ENCODE data around the gene ZNF622. TPM values are rescaled to one million over a fixed set of nuclear protein-coding genes. Genes with fewer than 3 reads are reported as not detected.

The ZNF622 gene
- total RNA-seq, 1 experiment from 2014 or later, result 25.2 TPM

DNA sequence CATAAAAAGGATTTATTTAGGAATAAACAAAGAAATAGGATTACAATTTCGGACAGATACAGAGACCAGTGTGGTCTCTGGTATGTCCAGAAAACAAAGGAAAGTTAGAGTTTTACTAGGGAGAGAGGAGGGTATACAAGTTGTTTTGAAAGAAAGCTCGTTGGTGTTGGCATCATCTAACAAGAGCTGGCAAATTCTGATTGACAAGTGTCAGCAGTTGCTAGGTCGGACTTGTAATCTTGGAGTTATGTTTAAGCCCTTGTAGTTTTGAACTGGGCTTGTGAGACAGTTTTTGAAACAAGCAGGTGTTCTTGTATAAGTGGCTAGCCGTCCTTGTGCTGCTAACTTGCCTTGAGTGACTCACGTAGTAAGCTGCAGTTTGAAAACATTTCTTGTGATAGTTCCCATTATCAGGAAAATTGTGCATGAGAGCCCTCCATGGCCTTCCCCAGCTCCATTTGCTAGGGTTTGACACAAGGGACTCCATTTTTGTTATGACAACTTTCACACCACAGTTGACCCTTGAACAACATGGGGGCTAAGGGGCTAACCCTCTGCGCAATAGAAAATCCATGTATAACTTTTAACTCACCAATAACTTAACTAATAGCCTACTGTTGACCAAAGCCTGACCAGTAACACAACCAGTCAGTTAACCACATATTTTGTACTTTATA is 48.1 kb downstream of the ZNF622 start:
- H3K4me1 ChIP-seq (ENCODE audit: control insufficient read depth in 1 of 2, insufficient read depth in 2 of 2, low read length in 2 of 2), result no peaks in the 10 kb centered on the region
- no peaks in the 10 kb centered on the region for H3K79me2 ChIP-seq (ENCODE audit: insufficient read depth, low read length)
- no peak overlapping the region for H3K27ac ChIP-seq (ENCODE audit: low read depth, low read length)
- no peak for TF ChIP-seq ZFX (IDR thresholded peaks at IDR 0.05)
- no peak for TF ChIP-seq ELF1 (IDR thresholded peaks at IDR 0.05; ENCODE audit: borderline replicate concordance, low read depth)
- no peak for TF ChIP-seq FOSL1 (IDR thresholded peaks at IDR 0.05; ENCODE audit: low read depth)
- no peak for TF ChIP-seq ZNF274 (IDR thresholded peaks at IDR 0.05; ENCODE audit: low read depth, low read length)
- TF ChIP-seq EGR1 (IDR thresholded peaks at IDR 0.05; ENCODE audit: low read depth), result no peak
- TF ChIP-seq SRF (IDR thresholded peaks at IDR 0.05; ENCODE audit: low read depth), result no peak
- no peak for TF ChIP-seq YY1 (IDR thresholded peaks at IDR 0.05; ENCODE audit: extremely low read depth, insufficient replicate concordance, low read depth, low read length)
- TF ChIP-seq MAX (IDR thresholded peaks at IDR 0.05), result no peak
- TF ChIP-seq POLR2A (IDR thresholded peaks at IDR 0.05; ENCODE audit: borderline replicate concordance, extremely low read depth, insufficient read depth, insufficient read length), result no peak
- TF ChIP-seq REST (IDR thresholded peaks at IDR 0.05; ENCODE audit: low read depth), result no peak
- no peak for TF ChIP-seq TCF7L2 (IDR thresholded peaks at IDR 0.05; ENCODE audit: borderline replicate concordance, extremely low read depth, insufficient read depth, insufficient read length)
- TF ChIP-seq RAD21 (IDR thresholded peaks at IDR 0.05; ENCODE audit: low read depth), result no peak
- no peak for TF ChIP-seq EZH2 (IDR thresholded peaks at IDR 0.05)
- TF ChIP-seq, protein P1, sequence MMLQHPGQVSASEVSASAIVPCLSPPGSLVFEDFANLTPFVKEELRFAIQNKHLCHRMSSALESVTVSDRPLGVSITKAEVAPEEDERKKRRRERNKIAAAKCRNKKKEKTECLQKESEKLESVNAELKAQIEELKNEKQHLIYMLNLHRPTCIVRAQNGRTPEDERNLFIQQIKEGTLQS (IDR thresholded peaks at IDR 0.05), result no peak
- no peak for TF ChIP-seq POLR2AphosphoS5 (IDR thresholded peaks at IDR 0.05; ENCODE audit: low read depth, low read length)
- no peak for TF ChIP-seq EZH2phosphoT487 (IDR thresholded peaks at IDR 0.05; ENCODE audit: borderline replicate concordance)
- no peak for TF ChIP-seq SIN3A (IDR thresholded peaks at IDR 0.05; ENCODE audit: low read depth)
- TF ChIP-seq, protein P2, sequence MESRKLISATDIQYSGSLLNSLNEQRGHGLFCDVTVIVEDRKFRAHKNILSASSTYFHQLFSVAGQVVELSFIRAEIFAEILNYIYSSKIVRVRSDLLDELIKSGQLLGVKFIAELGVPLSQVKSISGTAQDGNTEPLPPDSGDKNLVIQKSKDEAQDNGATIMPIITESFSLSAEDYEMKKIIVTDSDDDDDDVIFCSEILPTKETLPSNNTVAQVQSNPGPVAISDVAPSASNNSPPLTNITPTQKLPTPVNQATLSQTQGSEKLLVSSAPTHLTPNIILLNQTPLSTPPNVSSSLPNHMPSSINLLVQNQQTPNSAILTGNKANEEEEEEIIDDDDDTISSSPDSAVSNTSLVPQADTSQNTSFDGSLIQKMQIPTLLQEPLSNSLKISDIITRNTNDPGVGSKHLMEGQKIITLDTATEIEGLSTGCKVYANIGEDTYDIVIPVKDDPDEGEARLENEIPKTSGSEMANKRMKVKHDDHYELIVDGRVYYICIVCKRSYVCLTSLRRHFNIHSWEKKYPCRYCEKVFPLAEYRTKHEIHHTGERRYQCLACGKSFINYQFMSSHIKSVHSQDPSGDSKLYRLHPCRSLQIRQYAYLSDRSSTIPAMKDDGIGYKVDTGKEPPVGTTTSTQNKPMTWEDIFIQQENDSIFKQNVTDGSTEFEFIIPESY (IDR thresholded peaks at IDR 0.05; ENCODE audit: extremely low read depth, insufficient replicate concordance, low read length), result no peak
- no peak for TF ChIP-seq CTCF (IDR thresholded peaks at IDR 0.05 in 2 of 3, conservative IDR thresholded peaks at IDR 0.05 in 1 of 3; ENCODE audit: borderline replicate concordance in 1 of 3, insufficient read depth in 1 of 3, low read depth in 2 of 3, low read length in 2 of 3)
- TF ChIP-seq CEBPB (IDR thresholded peaks at IDR 0.05; ENCODE audit: low read depth), result no peak
- H3K4me2 ChIP-seq (ENCODE audit: low read length), result no peak overlapping the region
- no peaks in the 10 kb centered on the region for H3K9me2 ChIP-seq (ENCODE audit: insufficient read depth)
- H3K9ac ChIP-seq (ENCODE audit: low read length), result no peak overlapping the region
- ChIA-PET RAD21 (ENCODE audit: low non-redundant PET in 1 of 2, low total read pairs in 2 of 2, uncharacterized antibody in 2 of 2, unreplicated experiment in 2 of 2) (no interaction called here), CTCF (no interaction called here), POLR2A (no interaction called here)
- H3K4me3 ChIP-seq (replicated peaks in 1 of 2; ENCODE audit: low read depth in 1 of 2, low read length in 2 of 2), result no peak overlapping the region
- DNase-seq (ENCODE audit: low read depth, low spot score) (no peak), ATAC-seq (no peak)
- no peaks in the 10 kb centered on the region; the same call in 1 of the 2 replicates for H4K20me1 ChIP-seq (ENCODE audit: insufficient read depth)
- no TSS peak for BruUV-seq (replicated peaks)
- H3K36me3 ChIP-seq (ENCODE audit: control insufficient read depth in 1 of 2, insufficient read depth in 2 of 2, low read length in 2 of 2), result no peaks in the 10 kb centered on the region
- H2AFZ ChIP-seq (ENCODE audit: low read depth, low read length, poor library complexity, severe bottlenecking), result no peak overlapping the region
- no peaks in the 10 kb centered on the region for H3K27me3 ChIP-seq (ENCODE audit: insufficient read depth, low read length)
- H3K9me3 ChIP-seq (ENCODE audit: control insufficient read depth in 1 of 2, insufficient read depth in 1 of 2, low read depth in 1 of 2, low read length in 2 of 2), result no peaks in the 10 kb centered on the region
- intact Hi-C loops (cut with micrococcal nuclease), result no loop called here
